Left ventricle myocardium inferior (tissue), 1 donor: ENCODE measurements around the gene NCOA1. TPM values are rescaled to one million over a fixed set of nuclear protein-coding genes. Genes with fewer than 3 reads are reported as not detected.

Source experiments
- DNase-seq: peaks from one replicate; pipeline ENCODE4 v3.0.0-alpha.2; 2020
- H3K27ac ChIP-seq: fragments of 200-600 bp; replicated peaks from 2 replicates; pipeline ENCODE4 v1.8.0; 2021
- H3K27me3 ChIP-seq: fragments of 200-600 bp; 2 replicates; pipeline ENCODE4 v1.8.0; 2021; ENCODE audit warnings: low read depth
- H3K36me3 ChIP-seq: fragments of 200-600 bp; 2 replicates; pipeline ENCODE4 v1.8.0; 2021
- H3K4me1 ChIP-seq: fragments of 200-600 bp; 2 replicates; pipeline ENCODE4 v1.8.0; 2021
- H3K4me3 ChIP-seq: fragments of 200-600 bp; 2 replicates; pipeline ENCODE4 v1.8.0; 2021; ENCODE audit warnings: mild to moderate bottlenecking, moderate library complexity
- H3K9me3 ChIP-seq: fragments of 200-600 bp; replicated peaks from 2 replicates; pipeline ENCODE4 v1.8.0; 2021
- intact Hi-C: fragments of 100-400 bp; cut with micrococcal nuclease; formaldehyde crosslinking; loops from one replicate; pipeline ENCODE4 v1.11.0; 2022
- total RNA-seq: library from RNA; stranded (reverse); fragmentation: NEBNext Ultra II Directional; extraction: Animal tissue kit (Norgen Biotek cat#: 25700); gene quantifications from one replicate; pipeline ENCODE4 v1.2.1, GENCODE V29; 2021
- TF ChIP-seq, protein P1 (sequence below): fragments of 200-600 bp; IDR thresholded peaks from 2 replicates; pipeline ENCODE4 v1.8.0; 2021; ENCODE audit warnings: antibody characterized with exemption, mild to moderate bottlenecking, borderline replicate concordance
- donor health status: DM: no; HTN: yes; CAD: no; lungs with severe emphysema.

Gene NCOA1
- total RNA-seq, 1 donor from 2014 or later: 26.9 TPM

DNA sequence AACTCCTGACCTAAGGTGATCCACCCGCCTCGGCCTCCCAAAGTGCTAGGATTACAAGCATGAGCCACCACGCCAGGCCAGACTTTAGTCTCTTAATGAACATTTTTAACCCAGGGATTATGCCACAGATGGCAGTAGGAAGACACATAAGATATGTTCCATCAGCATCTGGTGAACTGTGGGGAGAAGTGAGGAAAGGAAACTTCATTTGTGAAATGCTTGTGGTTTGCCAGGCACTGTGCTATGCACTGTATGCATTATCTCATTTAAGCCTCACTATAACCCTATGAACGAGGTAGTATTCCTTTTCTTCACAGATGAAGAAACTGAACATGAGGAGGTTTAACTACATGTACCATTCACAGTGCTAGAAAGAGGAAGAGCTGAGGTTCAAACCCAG is 272.8 kb downstream of the NCOA1 start:
- intact Hi-C loops: no loop called here
- no peaks in the 10 kb centered on the region for H3K9me3 ChIP-seq
- DNase-seq: no peak
- TF ChIP-seq, protein P1, sequence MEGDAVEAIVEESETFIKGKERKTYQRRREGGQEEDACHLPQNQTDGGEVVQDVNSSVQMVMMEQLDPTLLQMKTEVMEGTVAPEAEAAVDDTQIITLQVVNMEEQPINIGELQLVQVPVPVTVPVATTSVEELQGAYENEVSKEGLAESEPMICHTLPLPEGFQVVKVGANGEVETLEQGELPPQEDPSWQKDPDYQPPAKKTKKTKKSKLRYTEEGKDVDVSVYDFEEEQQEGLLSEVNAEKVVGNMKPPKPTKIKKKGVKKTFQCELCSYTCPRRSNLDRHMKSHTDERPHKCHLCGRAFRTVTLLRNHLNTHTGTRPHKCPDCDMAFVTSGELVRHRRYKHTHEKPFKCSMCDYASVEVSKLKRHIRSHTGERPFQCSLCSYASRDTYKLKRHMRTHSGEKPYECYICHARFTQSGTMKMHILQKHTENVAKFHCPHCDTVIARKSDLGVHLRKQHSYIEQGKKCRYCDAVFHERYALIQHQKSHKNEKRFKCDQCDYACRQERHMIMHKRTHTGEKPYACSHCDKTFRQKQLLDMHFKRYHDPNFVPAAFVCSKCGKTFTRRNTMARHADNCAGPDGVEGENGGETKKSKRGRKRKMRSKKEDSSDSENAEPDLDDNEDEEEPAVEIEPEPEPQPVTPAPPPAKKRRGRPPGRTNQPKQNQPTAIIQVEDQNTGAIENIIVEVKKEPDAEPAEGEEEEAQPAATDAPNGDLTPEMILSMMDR: no peak
- H3K4me1 ChIP-seq: peaks cover 20% of the 10 kb centered on the region
- H3K4me3 ChIP-seq: no peak overlapping the region
- H3K27ac ChIP-seq: no peak overlapping the region
- peaks cover 60% of the 10 kb centered on the region for H3K36me3 ChIP-seq
- no peaks in the 10 kb centered on the region for H3K27me3 ChIP-seq

DNA sequence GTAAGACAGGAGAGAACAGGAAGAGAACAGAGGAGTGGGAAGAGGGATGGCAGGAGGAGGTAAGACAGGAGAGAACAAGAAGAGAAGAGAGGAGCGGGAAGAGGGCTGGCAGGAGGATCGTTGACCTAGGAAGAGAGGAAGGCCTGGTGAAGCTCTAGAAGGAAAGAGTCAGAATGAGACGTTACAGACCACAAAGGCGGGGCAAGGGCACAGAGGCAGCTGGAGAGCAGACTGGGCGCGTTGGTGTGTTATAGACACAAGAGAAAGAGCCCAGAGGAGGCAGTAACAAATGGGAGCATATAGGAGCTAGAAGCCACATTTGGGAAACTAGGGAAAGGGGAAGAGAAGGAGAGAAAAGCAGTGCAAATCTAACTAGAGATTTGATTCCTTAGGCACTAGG is 275.6 kb downstream of the NCOA1 start:
- no peaks in the 10 kb centered on the region for H3K9me3 ChIP-seq
- peaks cover 22% of the 10 kb centered on the region for H3K4me1 ChIP-seq
- no peak overlapping the region for H3K4me3 ChIP-seq
- intact Hi-C loops: no loop called here
- H3K27me3 ChIP-seq: no peaks in the 10 kb centered on the region
- H3K27ac ChIP-seq: peak overlapping the region; percentile 38
- TF ChIP-seq, protein P1: no peak
- peaks cover 54% of the 10 kb centered on the region for H3K36me3 ChIP-seq
- no peak for DNase-seq

DNA sequence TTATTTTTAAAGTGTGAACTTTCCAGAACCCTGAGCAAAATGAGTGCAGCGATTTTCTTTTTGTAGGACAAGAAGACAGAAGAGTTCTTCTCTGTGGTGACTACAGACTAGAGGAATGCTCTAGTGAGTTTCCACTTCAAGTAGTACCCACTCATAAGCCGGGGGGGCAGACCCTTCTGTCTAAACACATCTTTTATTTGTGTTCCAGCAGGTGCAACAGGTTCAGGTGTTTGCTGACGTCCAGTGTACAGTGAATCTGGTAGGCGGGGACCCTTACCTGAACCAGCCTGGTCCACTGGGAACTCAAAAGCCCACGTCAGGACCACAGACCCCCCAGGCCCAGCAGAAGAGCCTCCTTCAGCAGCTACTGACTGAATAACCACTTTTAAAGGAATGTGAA is 277.0 kb downstream of the NCOA1 start:
- Histone ChIP-seq H3K27ac (peak overlapping the region; percentile 53), H3K9me3 (no peaks in the 10 kb centered on the region), H3K4me3 (no peak overlapping the region), H3K27me3 (no peaks in the 10 kb centered on the region), H3K36me3 (peaks cover 40% of the 10 kb centered on the region), H3K4me1 (peaks cover 14% of the 10 kb centered on the region)
- no peak for DNase-seq
- TF ChIP-seq, protein P1: no peak
- intact Hi-C loops: no loop called here

DNA sequence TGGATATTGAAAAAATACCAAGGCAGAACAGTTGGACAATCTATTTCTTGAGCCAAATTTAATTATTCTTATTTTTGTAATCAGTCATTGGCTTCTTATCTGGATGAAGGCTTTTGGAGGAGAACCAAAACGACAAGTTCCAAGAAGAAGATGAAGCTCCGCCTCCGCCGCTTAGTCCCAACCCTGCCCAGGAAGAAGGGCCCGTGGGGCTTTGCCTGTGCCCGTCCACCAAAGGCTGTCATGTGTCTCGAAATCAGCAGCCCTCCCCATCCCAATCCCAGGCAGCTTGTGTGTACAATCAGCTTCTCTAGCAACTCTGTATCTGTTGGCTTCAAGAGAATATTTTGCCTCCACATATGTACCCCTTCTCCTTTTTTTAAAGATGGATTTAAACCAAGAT is 277.5 kb downstream of the NCOA1 start:
- no peaks in the 10 kb centered on the region for H3K9me3 ChIP-seq
- peak overlapping the region; percentile 53 for H3K27ac ChIP-seq
- peak; percentile 61 for DNase-seq
- H3K27me3 ChIP-seq: no peaks in the 10 kb centered on the region
- TF ChIP-seq, protein P1: no peak
- no peak overlapping the region for H3K4me3 ChIP-seq
- intact Hi-C loops: no loop called here
- peaks cover 14% of the 10 kb centered on the region for H3K4me1 ChIP-seq
- peaks cover 38% of the 10 kb centered on the region for H3K36me3 ChIP-seq

DNA sequence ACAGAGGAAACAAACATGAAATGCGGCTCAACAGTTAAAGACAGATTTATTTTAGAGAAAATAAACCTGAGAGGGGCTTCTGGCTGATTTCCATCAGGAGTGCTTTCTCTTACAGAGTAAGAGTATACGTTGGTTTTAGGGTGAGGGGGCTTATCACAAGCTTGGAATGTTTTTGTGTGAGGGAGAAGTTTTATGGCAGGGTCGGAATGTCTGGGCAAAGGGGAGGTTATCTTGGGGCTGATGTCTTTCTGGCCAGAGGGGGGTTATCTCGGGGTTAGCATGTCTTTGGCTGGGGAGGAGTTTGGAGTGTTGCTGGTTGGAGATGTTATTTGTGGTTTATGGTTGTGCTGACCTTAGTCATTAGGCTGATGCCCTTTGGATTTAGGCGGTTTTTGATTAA is 280.0 kb downstream of the NCOA1 start:
- Histone ChIP-seq H3K27ac (no peak overlapping the region), H3K27me3 (no peaks in the 10 kb centered on the region), H3K4me1 (peaks cover 14% of the 10 kb centered on the region), H3K4me3 (no peak overlapping the region), H3K9me3 (no peaks in the 10 kb centered on the region), H3K36me3 (peaks cover 26% of the 10 kb centered on the region)
- TF ChIP-seq, protein P1: no peak
- DNase-seq: no peak
- intact Hi-C loops: no loop called here
